Fibroblast of upper back skin (primary cell): Measurements from ENCODE around the gene CD99.
"Not testable (repeated sequence)": the region's sequence is repeated elsewhere in the genome, so short reads cannot be mapped to it uniquely, and the experiment has no call there.

Source experiments
- DNase-seq: peaks from one replicate; pipeline ENCODE4 v3.0.0-alpha.2; 2013

The CD99 gene

DNA sequence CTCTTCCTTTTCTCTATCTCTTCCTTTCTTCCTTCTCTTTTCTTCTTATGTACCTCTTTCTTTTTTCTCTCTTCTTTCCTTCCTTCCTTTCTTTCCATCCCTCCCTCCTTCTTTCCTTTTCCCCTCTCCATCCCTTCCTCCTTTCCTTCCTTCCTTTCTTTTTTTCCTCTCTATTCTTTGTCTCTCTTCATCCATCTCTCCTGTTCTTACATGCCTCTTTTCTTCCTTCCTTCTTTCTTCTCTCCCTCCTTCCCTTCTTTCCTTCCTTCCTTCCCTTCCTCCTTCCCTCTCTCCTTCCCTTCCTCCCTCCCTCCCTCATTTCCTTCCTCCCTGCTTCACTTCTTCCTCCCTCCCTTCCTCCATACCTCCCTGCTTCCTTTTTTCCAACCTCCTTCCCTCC lies 41.6 kb downstream of the CD99 start:
- DNase-seq, result no peak

- DNase-seq, result no peak
Observed at GRCh38 chrX:2733286-2733685, 42.2 kb downstream of the CD99 start.

- DNase-seq, result no peak
Observed at GRCh38 chrX:2735270-2735669, 44.2 kb downstream of the CD99 start.

DNA sequence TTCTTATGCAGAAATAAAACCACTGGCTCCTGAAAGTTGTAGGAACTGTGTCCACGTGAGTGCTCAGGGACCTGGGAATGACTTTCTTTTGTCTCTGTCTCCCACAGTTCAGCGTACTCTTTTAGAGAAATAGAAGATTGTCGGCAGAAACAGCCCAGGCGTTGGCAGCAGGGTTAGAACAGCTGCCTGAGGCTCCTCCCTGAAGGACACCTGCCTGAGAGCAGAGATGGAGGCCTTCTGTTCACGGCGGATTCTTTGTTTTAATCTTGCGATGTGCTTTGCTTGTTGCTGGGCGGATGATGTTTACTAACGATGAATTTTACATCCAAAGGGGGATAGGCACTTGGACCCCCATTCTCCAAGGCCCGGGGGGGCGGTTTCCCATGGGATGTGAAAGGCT lies 49.6 kb downstream of the CD99 start:
- no peak for DNase-seq

GRCh38 chrX:2741386-2741785 lies 50.3 kb downstream of the CD99 start:
- no peak for DNase-seq

DNA sequence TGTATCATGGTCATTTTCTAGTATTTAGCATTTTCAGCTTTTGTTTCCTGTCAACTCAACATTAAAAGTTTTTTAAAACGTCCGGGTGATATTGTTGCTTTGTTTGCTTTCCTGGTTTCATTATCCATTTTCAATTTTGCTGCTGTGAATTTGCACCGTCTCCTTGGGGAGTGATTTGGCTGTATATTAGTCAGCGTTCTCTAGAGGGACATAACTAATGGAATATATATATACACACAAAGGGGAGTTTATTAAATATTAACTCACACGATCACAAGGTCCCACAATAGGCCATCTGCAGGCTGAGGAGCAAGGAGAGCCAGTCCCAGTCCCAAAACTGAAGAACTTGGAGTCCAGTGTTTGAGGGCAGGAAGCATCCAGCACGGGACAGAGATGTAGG lies 55.2 kb downstream of the CD99 start:
- DNase-seq, result not testable (repeated sequence)

GRCh38 chrX:2748171-2748814 lies 57.2 kb downstream of the CD99 start:
- no peak for DNase-seq

- no peak for DNase-seq
Observed at GRCh38 chrX:2748815-2749188, 57.7 kb downstream of the CD99 start.

DNA sequence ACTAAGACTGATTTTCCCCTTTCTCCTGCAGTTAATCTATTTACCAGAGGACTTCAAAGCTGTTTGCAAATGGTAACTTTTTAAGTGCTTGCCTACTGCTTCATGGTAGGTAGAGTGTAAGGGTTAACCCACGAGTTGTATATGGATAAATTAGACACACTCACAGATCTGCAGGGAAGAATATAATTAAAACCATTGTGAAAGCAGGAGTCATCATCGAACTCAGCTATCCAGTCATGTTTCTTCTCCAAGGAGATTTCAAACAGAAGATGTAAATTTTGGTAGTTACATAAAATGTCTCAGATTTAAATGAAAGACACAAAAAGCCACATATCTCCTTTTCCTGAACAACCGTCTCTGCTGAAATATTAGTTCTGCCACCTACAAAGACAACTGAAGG lies 60.2 kb downstream of the CD99 start:
- DNase-seq, result peak; percentile 35

- not testable (repeated sequence) for DNase-seq
Observed at GRCh38 chrX:2751874-2752300, 60.8 kb downstream of the CD99 start, which contains the start of gene XG. XG (plus strand) TSS chrX:2752040; CDS start chrX:2752275, 235 bp downstream.

- peak; percentile 78 for DNase-seq
Observed at GRCh38 chrX:2752441-2752840, 61.3 kb downstream of the CD99 start.

- DNase-seq, result not testable (repeated sequence)
Observed at GRCh38 chrX:2755163-2755715, 64.1 kb downstream of the CD99 start.

DNA sequence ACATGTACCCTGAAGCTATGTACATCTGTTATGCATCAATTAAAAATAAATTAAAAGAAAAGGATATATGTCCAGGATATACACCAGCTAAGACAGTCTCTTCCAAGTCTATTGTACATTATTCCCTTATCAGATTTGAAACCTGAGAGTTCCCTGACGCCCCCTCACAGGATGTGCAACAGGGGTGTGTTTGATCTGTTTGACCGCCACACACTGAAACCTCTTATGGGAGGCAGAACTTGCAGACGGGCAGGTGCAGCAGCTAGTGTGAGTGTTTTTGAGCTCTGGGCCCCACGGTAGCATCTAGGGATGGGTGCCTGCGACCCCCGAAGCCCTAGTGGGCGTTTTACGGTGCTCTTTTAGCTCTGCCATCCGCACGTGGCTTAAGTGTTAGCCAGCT lies 65.5 kb downstream of the CD99 start:
- no peak for DNase-seq

DNA sequence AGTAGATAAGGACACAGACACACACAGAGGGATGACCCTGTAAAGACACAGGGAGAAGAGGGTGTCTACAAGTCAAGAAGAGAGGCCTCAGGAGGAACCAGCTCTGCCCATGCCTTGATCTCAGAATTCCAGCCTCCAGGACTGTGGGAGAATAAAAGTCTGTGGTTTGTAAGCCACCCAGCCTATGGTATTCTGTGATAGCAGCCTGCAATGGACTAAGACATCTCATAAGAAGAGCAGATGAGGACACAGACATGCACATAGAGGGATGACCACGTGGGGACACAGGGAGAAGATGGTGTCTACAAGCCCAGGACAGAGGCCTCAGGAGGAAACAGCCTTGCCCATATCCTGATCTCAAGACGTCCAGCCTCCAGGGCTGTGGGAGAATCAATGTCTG lies 70.2 kb downstream of the CD99 start:
- no peak for DNase-seq

GRCh38 chrX:2762671-2763070 lies 71.6 kb downstream of the CD99 start:
- not testable (repeated sequence) for DNase-seq

DNA sequence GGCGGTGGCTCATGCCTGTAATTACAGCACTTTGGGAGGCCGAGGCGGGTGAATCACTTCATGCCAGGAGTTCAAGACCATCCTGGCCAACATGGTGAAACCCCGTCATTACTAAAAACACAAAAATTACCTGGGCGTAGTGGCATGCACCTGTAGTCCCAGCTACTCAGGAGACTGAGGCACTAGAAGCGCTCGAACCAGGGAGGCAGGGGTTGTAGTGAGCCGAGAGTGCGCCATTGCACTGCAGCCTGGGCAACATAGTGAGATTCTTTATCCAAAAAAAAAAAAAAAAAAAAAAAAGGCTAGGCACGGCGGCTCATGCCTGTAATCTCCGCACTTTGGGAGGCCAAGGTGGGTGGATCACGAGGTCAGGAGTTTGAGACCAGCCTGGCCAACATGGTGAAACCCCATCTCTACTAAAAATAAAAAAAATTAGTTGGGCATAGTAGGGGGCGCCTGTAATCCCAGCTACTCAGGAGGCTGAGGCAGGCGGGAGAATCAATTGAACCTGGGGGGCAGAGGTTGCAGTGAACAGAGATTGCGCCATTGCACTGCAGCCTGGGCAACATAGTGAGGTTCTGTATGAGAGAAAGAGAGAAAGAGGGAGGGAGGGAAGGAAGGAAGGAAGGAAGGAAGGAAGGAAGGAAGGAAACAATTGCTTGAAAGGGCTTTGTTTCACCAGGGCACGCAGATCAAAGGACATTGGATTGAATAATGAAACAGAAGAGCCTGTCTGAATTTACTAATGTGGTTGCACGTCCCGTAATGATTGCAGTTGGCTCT lies 73.9 kb downstream of the CD99 start:
- not testable (repeated sequence) for DNase-seq

GRCh38 chrX:2765549-2765830 lies 74.4 kb downstream of the CD99 start:
- no peak for DNase-seq

- DNase-seq, result peak; percentile 45
Observed at GRCh38 chrX:2766906-2767305, 75.8 kb downstream of the CD99 start.

GRCh38 chrX:2767631-2768455 lies 76.7 kb downstream of the CD99 start:
- no peak for DNase-seq

DNA sequence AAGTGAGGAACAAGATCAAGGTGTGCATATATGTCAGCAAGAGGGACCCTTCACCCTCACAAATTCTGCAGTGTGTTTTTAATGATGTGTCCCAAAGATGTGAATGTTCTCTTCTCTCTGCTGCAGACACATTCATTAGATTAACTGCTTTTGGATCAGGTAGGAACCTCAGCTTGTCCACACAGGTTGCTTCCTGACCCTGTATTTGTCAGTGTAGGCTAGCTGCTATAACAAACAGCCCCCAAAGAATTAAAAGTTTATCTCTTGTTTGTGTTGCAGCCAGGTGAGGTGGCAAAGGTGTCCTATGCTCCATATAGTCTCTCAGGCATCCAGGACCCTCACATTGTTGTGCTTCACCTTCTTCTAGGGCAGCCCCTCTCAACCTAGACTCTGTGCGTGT lies 78.5 kb downstream of the CD99 start:
- no peak for DNase-seq

- DNase-seq, result not testable (repeated sequence)
Observed at GRCh38 chrX:2773166-2774055, 82.3 kb downstream of the CD99 start.

- no peak for DNase-seq
Observed at GRCh38 chrX:2774057-2774456, 83.0 kb downstream of the CD99 start.
